NCI-H1436 (cell line): ENCODE data around the gene PPP6R3.
A peak's percentile ranks its signal among the peaks of the same experiment; 100 is the strongest.

Source experiments
- DNase-seq: peaks from one replicate; lab custom pipeline; 2025; lab: John Stamatoyannopoulos, UW

The PPP6R3 gene, protein sequence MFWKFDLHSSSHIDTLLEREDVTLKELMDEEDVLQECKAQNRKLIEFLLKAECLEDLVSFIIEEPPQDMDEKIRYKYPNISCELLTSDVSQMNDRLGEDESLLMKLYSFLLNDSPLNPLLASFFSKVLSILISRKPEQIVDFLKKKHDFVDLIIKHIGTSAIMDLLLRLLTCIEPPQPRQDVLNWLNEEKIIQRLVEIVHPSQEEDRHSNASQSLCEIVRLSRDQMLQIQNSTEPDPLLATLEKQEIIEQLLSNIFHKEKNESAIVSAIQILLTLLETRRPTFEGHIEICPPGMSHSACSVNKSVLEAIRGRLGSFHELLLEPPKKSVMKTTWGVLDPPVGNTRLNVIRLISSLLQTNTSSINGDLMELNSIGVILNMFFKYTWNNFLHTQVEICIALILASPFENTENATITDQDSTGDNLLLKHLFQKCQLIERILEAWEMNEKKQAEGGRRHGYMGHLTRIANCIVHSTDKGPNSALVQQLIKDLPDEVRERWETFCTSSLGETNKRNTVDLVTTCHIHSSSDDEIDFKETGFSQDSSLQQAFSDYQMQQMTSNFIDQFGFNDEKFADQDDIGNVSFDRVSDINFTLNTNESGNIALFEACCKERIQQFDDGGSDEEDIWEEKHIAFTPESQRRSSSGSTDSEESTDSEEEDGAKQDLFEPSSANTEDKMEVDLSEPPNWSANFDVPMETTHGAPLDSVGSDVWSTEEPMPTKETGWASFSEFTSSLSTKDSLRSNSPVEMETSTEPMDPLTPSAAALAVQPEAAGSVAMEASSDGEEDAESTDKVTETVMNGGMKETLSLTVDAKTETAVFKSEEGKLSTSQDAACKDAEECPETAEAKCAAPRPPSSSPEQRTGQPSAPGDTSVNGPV

DNA sequence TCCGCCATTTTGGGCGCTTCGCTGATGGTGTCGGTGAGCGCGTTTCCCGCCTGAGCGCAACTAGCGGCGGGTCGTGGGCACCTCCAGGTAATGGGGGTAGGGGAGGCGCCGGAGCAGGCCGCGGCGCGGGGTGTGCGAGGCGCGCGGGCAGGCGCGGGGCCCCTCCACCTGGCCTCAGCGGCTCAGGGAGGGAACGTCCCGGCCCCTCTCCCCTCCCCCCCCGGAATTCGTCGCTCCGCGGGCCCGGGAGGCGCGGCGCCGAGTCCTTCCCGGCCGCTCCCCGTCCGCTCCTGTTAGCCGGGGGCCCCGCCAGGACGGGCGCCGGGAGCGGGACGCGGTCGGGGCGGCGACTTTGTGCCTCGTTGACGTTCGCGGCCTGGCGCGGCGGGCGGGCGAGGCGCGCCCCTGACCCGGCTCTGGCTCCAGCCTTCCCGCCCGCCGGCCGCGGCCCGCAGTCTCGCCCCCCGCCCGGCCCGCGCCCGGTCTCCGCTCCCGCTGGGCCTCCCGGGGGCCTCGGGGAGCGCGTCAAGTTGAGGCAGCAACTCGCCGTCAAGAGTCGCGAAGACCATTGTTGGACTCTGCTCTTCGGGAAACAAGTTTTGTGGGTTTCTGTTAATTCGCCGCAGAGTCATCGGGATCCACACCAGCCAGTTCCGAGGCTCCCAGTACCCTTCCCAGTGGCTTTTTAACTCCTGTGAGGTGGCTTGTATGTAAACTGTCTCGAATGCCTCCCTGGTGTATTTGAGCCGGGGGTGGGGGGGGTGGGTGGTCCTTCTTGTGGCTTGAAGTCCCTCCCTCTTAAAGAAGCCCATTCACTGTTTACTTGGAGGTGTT, at the start of gene PPP6R3:
Gene PPP6R3 (plus strand): TSS at position 12 of the 834 bp plus-strand sequence. CDS start 76,913 bp downstream, outside the sequence.
- DNase-seq: peak; percentile 46

GRCh38 chr11:68411501-68411991, 49.0 kb upstream of the PPP6R3 start:
- no peak for DNase-seq

- DNase-seq: no peak
Observed at GRCh38 chr11:68412593-68413475, 47.7 kb upstream of the PPP6R3 start.

DNA sequence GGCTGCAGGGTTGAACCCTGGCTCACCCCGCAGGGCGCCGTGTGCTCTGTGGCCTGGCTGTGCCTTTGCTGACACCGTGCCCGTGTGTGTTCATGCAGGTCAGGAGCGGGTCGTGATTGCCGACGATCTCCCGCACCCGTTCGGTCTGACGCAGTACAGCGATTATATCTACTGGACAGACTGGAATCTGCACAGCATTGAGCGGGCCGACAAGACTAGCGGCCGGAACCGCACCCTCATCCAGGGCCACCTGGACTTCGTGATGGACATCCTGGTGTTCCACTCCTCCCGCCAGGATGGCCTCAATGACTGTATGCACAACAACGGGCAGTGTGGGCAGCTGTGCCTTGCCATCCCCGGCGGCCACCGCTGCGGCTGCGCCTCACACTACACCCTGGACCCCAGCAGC, 47.0 kb upstream of the PPP6R3 start:
- DNase-seq: no peak

- no peak for DNase-seq
Observed at GRCh38 chr11:68414496-68415221, 45.9 kb upstream of the PPP6R3 start.

DNA sequence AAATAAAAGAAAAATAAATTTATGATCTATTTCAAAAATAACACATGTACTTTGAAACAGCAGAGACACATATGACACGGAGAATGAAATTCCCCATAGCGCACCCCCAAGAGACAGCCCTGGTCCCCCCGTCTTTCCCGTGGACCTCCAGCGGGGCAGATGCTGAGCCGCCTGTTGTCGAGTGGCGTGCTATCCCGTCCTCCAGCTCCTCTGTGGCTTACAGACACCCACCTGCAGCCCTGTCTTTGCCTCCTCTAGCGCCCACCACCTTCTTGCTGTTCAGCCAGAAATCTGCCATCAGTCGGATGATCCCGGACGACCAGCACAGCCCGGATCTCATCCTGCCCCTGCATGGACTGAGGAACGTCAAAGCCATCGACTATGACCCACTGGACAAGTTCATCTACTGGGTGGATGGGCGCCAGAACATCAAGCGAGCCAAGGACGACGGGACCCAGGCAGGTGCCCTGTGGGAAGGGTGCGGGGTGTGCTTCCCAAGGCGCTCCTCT, 44.4 kb upstream of the PPP6R3 start:
- no peak for DNase-seq

GRCh38 chr11:68418648-68419047, 41.9 kb upstream of the PPP6R3 start:
- no peak for DNase-seq

DNA sequence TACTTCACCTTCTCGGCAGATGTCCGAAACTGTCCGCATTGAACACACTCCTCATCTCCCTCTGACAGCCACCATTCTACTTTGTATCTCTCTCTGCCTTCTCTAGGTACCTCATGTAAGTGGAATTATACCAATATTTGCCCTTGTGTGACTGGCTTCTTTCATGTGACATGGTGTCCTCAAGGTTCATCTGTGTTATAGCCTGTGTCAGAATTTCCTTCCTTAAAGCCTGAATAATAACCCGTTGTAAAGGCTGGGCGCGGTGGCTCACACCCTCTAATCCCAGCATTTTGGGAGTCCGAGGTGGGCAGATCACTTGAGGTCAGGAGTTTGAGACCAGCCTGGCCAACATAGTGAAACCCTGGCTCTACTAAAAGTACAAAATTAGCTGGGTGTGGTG, 40.4 kb upstream of the PPP6R3 start:
- DNase-seq: no peak

- DNase-seq: no peak
Observed at GRCh38 chr11:68423481-68423880, 37.1 kb upstream of the PPP6R3 start.

DNA sequence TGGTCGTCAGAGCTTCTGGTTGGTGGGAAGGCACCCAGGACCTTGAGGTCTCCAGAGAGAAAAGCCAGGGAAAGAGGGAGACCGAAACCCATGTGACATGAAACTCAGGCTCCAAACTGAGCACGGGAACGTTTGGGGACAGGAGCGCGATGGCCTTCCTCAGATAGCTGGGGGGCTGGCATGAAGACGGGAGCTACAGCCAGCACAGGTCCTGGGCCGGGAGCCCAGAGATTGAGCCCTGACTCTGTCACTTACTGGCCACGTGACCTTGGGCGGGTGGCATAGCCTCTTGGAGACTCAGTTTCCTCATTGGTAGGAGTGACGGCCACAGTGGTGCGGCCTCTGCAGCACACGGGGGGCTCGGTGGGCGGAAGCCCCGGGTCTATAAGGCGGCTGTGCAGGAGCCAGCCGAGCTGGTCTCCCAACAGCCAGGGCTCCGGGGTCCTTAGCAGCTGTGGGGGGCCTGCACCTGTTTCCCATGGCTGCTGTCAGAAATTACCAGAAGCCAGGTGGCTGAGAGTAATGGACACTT, 36.4 kb upstream of the PPP6R3 start:
- DNase-seq: no peak

GRCh38 chr11:68424981-68425865, 35.3 kb upstream of the PPP6R3 start:
- no peak for DNase-seq

DNA sequence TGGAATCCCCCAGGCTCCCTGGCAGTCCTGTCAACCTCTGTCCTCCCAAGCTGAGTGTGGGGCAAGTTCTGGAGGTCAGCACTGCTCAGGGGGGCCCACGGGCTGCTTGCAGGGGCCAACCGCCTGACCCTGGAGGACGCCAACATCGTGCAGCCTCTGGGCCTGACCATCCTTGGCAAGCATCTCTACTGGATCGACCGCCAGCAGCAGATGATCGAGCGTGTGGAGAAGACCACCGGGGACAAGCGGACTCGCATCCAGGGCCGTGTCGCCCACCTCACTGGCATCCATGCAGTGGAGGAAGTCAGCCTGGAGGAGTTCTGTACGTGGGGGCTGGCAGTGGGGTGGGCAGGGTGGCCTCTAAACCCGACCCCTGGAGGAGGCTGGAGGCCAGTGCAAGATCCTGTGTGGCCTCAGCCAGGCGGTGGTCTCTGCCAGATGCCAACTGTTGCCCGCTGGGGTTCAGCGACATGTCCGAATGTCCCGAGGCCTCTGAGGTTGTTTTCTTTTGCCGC, 34.6 kb upstream of the PPP6R3 start:
- no peak for DNase-seq

DNA sequence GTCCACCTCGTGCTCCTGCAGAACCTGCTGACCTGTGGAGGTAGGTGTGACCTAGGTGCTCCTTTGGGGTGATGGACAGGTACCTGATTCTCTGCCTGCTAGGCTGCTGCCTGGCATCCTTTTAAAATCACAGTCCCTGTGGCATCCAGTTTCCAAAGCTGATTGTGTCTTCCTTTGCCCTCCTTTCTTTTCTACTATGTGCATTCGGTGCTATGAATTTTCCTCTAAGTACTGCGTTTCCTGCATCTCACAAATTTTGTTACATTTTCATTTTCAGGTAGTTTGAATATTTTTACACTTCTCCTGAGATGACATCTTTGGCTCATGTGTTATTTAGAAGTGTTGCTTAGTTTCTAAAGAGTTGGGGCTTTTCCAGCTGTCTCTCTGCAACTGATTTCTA, 30.9 kb upstream of the PPP6R3 start:
- no peak for DNase-seq

- DNase-seq: no peak
Observed at GRCh38 chr11:68430384-68430783, 30.2 kb upstream of the PPP6R3 start.

DNA sequence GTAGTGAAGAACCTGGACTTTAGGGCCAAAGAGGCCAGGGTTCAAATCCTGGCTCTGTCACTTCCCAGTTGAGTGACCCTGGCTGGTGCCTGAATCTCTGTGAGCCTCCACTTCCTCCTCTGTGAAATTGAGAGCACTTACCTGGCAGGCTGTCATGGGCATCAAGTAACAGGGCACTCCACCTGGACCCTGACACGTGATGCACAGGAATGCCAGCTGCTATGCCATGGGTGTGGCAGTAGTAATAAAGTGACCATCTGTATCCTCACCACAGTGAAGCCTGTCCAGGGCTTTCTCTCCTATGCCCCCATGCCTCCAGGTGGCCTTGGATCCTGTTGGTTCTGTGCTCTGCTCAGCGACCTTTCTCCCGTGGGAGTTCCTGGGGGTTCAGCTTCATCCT, 29.8 kb upstream of the PPP6R3 start:
- no peak for DNase-seq

GRCh38 chr11:68431984-68432645, 28.4 kb upstream of the PPP6R3 start:
- no peak for DNase-seq

GRCh38 chr11:68432874-68433273, 27.7 kb upstream of the PPP6R3 start:
- no peak for DNase-seq

DNA sequence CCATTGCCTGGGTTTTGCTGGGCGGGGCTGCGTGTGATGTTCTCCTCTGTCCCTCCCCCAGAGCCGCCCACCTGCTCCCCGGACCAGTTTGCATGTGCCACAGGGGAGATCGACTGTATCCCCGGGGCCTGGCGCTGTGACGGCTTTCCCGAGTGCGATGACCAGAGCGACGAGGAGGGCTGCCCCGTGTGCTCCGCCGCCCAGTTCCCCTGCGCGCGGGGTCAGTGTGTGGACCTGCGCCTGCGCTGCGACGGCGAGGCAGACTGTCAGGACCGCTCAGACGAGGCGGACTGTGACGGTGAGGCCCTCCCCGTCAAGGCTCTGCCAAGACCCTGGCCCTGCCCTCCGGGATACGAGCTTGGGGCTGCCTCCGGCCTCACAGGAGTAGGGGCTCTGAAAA, 27.0 kb upstream of the PPP6R3 start:
- DNase-seq: no peak
